Neural cell (in vitro differentiated cells): ENCODE results near the gene SRSF5.

ENCODE experiments used
- EP300 ChIP-seq: fragments of 450-650 bp; conservative IDR thresholded peaks from 2 replicates; pipeline ENCODE4 v1.6.1; 2014; ENCODE audit warnings: antibody characterized with exemption, mild to moderate bottlenecking, moderate library complexity; ENCODE audit not compliant: poor library complexity, severe bottlenecking
- EZH2 ChIP-seq: fragments of 200-600, 300-800 bp; shearing (Covaris generic), sonication (generic); IDR thresholded peaks from 2 replicates; pipeline ENCODE4 v1.6.1; 2014; ENCODE audit warnings: antibody characterized with exemption, low read length, borderline replicate concordance, mild to moderate bottlenecking; ENCODE audit not compliant: insufficient read depth, poor library complexity, severe bottlenecking
- POLR2AphosphoS5 ChIP-seq: IDR thresholded peaks from 2 replicates; pipeline ENCODE4 v1.6.1; 2012
- RAD21 ChIP-seq: fragments of 450-650 bp; conservative IDR thresholded peaks from 2 replicates; pipeline ENCODE4 v1.6.1; 2014; ENCODE audit warnings: antibody characterized with exemption, mild to moderate bottlenecking, moderate library complexity
- TAF1 ChIP-seq: IDR thresholded peaks from 2 replicates; pipeline ENCODE4 v1.6.1; 2012; ENCODE audit warnings: low read depth
- TF ChIP-seq, protein P1 (sequence below): fragments of 450-650 bp; IDR thresholded peaks from 2 replicates; pipeline ENCODE4 v1.5.1; 2014; ENCODE audit warnings: antibody characterized with exemption, mild to moderate bottlenecking, moderate library complexity; ENCODE audit not compliant: poor library complexity, severe bottlenecking
- TF ChIP-seq, protein P2 (sequence below): IDR thresholded peaks from 2 replicates; pipeline ENCODE4 v1.6.1; 2012; ENCODE audit warnings: borderline replicate concordance

- no peak for TF ChIP-seq TAF1
- no peak for TF ChIP-seq EZH2
- TF ChIP-seq RAD21 = no peak
- TF ChIP-seq, protein P1, sequence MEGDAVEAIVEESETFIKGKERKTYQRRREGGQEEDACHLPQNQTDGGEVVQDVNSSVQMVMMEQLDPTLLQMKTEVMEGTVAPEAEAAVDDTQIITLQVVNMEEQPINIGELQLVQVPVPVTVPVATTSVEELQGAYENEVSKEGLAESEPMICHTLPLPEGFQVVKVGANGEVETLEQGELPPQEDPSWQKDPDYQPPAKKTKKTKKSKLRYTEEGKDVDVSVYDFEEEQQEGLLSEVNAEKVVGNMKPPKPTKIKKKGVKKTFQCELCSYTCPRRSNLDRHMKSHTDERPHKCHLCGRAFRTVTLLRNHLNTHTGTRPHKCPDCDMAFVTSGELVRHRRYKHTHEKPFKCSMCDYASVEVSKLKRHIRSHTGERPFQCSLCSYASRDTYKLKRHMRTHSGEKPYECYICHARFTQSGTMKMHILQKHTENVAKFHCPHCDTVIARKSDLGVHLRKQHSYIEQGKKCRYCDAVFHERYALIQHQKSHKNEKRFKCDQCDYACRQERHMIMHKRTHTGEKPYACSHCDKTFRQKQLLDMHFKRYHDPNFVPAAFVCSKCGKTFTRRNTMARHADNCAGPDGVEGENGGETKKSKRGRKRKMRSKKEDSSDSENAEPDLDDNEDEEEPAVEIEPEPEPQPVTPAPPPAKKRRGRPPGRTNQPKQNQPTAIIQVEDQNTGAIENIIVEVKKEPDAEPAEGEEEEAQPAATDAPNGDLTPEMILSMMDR = no peak
- no peak for TF ChIP-seq POLR2AphosphoS5
- TF ChIP-seq EP300 = no peak
- TF ChIP-seq, protein P2, sequence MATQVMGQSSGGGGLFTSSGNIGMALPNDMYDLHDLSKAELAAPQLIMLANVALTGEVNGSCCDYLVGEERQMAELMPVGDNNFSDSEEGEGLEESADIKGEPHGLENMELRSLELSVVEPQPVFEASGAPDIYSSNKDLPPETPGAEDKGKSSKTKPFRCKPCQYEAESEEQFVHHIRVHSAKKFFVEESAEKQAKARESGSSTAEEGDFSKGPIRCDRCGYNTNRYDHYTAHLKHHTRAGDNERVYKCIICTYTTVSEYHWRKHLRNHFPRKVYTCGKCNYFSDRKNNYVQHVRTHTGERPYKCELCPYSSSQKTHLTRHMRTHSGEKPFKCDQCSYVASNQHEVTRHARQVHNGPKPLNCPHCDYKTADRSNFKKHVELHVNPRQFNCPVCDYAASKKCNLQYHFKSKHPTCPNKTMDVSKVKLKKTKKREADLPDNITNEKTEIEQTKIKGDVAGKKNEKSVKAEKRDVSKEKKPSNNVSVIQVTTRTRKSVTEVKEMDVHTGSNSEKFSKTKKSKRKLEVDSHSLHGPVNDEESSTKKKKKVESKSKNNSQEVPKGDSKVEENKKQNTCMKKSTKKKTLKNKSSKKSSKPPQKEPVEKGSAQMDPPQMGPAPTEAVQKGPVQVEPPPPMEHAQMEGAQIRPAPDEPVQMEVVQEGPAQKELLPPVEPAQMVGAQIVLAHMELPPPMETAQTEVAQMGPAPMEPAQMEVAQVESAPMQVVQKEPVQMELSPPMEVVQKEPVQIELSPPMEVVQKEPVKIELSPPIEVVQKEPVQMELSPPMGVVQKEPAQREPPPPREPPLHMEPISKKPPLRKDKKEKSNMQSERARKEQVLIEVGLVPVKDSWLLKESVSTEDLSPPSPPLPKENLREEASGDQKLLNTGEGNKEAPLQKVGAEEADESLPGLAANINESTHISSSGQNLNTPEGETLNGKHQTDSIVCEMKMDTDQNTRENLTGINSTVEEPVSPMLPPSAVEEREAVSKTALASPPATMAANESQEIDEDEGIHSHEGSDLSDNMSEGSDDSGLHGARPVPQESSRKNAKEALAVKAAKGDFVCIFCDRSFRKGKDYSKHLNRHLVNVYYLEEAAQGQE = no peak
Measured at GRCh38 chr14:69816216-69816615, 49.3 kb downstream of the SRSF5 start.
